CD4-positive, alpha-beta T cell (primary cell): ENCODE measurements around the gene COL25A1. TPM values are rescaled to one million over a fixed set of nuclear protein-coding genes. Genes with fewer than 3 reads are reported as not detected.

ENCODE experiments used
- ATAC-seq: fragments of 200-7000 bp; cut with Tn5 transposase; one replicate; pipeline ENCODE4 v1.10.0; 2022; ENCODE audit warnings: mild to moderate bottlenecking; ENCODE audit not compliant: poor library complexity
- CTCF ChIA-PET: fragments of 350-600 bp; sonication (Branson Sonifier 250); formaldehyde crosslinking; loops from one replicate; lab custom pipeline; 2021; ENCODE audit warnings: antibody characterized with exemption, inconsistent platforms; lab: Charles Lee
- POLR2A ChIA-PET: fragments of 350-600 bp; sonication (Branson Sonifier 250); formaldehyde crosslinking; loops from one replicate; lab custom pipeline; 2021; ENCODE audit warnings: antibody characterized with exemption, inconsistent platforms; lab: Charles Lee
- DNase-seq, 14 experiments: peaks; one replicate each; pipeline ENCODE4 v3.0.0-alpha.2; 2013 to 2020; ENCODE audit warnings: mixed read lengths in 2 of 14
- H3K27ac ChIP-seq, 2 donors: one replicate each; pipeline versions ENCODE4 v1.5.1 to v1.7.0; 2013; ENCODE audit warnings: low read length in 2 of 2, low read depth in 1 of 2, mild to moderate bottlenecking in 1 of 2
- H3K27me3 ChIP-seq, 2 experiments: 1 replicate in 1 of 2; 2 replicates in 1 of 2; pipeline versions ENCODE4 v1.6.1 to v1.7.0; 2013; ENCODE audit warnings: low read length in 2 of 2, control low read depth in 1 of 2, mild to moderate bottlenecking in 1 of 2, moderate library complexity in 1 of 2; ENCODE audit not compliant: insufficient read depth in 2 of 2, control insufficient read depth in 1 of 2
- H3K36me3 ChIP-seq: one replicate; pipeline ENCODE4 v1.6.1; 2013; ENCODE audit warnings: low read length, control low read depth; ENCODE audit not compliant: insufficient read depth
- H3K4me1 ChIP-seq: one replicate; pipeline ENCODE4 v1.6.1; 2013; ENCODE audit warnings: low read length, control low read depth; ENCODE audit not compliant: insufficient read depth
- H3K4me3 ChIP-seq: one replicate; pipeline ENCODE4 v1.5.1; 2013; ENCODE audit warnings: mild to moderate bottlenecking, low read length, moderate library complexity
- H3K9me3 ChIP-seq, 2 experiments: 1 replicate in 1 of 2; 2 replicates in 1 of 2; pipeline versions ENCODE4 v1.6.1 to v1.7.0; 2013; ENCODE audit warnings: low read length in 2 of 2, mild to moderate bottlenecking in 2 of 2, control low read depth in 1 of 2, moderate library complexity in 1 of 2; ENCODE audit not compliant: control insufficient read depth in 1 of 2, insufficient read depth in 1 of 2
- H3K27ac Mint-ChIP-seq: one replicate; pipeline ENCODE4 v1.8.0; 2020; ENCODE audit warnings: mixed read lengths
- H3K27me3 Mint-ChIP-seq: one replicate; pipeline ENCODE4 v1.8.0; 2021; ENCODE audit warnings: mixed read lengths
- H3K36me3 Mint-ChIP-seq: one replicate; pipeline ENCODE4 v1.8.0; 2021; ENCODE audit warnings: low read depth, mixed read lengths
- H3K4me1 Mint-ChIP-seq: one replicate; pipeline ENCODE4 v1.8.0; 2021; ENCODE audit warnings: low read depth, mixed read lengths
- H3K4me3 Mint-ChIP-seq: one replicate; pipeline ENCODE4 v1.8.0; 2020; ENCODE audit warnings: mild to moderate bottlenecking, mixed read lengths
- H3K9me3 Mint-ChIP-seq: one replicate; pipeline ENCODE4 v1.8.0; 2020; ENCODE audit warnings: mixed read lengths
- intact Hi-C, 2 experiments: fragments of 100-400 bp; cut with DNase I in 1 of 2; cut with micrococcal nuclease in 1 of 2; formaldehyde crosslinking; loops; one replicate each; pipeline versions ENCODE4 v1.15.1 to v1.9.0; 2023 to 2025; cut with DNase I, micrococcal nuclease
- total RNA-seq, 174 experiments: library from RNA in 2 of 174; stranded (reverse) in 2 of 174; gene quantifications; one replicate each; pipeline ENCODE4 v1.2.3 and lab custom pipeline; 2021 to 2026
- TF ChIP-seq, protein P1 (sequence below): fragments of 200-600 bp; IDR thresholded peaks from one replicate; pipeline ENCODE4 v1.8.0; 2022; ENCODE audit warnings: antibody characterized with exemption, mild to moderate bottlenecking

The COL25A1 gene
- total RNA-seq, 2 experiments from 2014 or later, result 0.42 TPM; not detected in 1

DNA sequence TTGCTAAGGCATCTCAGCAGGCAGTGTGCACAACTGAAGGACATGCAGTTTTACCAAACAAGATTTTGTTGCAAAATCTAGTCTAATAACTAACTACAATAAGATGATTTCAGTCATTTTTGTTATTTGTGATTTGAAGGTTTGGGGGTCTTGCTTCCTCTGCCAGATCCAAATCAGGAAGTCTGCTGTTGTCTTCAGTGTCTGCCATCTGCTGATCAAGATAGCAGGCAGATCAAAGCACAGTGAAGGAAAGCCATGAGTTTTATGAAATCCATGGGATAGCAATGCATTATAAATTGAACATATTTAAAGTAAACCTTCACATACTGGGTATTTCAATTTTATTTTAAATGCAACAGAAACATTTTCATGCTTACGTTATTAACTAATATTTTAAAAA lies 370.5 kb downstream of the COL25A1 start:
- Mint-ChIP-seq H3K4me3 (no peak overlapping the region), H3K36me3 (no peaks in the 10 kb centered on the region), H3K27me3 (peaks cover 6% of the 10 kb centered on the region), H3K27ac (no peak overlapping the region), H3K4me1 (no peaks in the 10 kb centered on the region), H3K9me3 (no peaks in the 10 kb centered on the region)
- Histone ChIP-seq H3K4me3 (no peak overlapping the region), H3K4me1 (no peaks in the 10 kb centered on the region), H3K9me3 (no peaks in the 10 kb centered on the region), H3K27ac (no peak overlapping the region), H3K27me3 (no peaks in the 10 kb centered on the region), H3K36me3 (no peaks in the 10 kb centered on the region)
- TF ChIP-seq, protein P1, sequence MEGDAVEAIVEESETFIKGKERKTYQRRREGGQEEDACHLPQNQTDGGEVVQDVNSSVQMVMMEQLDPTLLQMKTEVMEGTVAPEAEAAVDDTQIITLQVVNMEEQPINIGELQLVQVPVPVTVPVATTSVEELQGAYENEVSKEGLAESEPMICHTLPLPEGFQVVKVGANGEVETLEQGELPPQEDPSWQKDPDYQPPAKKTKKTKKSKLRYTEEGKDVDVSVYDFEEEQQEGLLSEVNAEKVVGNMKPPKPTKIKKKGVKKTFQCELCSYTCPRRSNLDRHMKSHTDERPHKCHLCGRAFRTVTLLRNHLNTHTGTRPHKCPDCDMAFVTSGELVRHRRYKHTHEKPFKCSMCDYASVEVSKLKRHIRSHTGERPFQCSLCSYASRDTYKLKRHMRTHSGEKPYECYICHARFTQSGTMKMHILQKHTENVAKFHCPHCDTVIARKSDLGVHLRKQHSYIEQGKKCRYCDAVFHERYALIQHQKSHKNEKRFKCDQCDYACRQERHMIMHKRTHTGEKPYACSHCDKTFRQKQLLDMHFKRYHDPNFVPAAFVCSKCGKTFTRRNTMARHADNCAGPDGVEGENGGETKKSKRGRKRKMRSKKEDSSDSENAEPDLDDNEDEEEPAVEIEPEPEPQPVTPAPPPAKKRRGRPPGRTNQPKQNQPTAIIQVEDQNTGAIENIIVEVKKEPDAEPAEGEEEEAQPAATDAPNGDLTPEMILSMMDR, result no peak
- intact Hi-C loops, result no loop called here
- no peak for ATAC-seq
- ChIA-PET CTCF (no interaction called here), POLR2A (no interaction called here)
- no peak for DNase-seq

DNA sequence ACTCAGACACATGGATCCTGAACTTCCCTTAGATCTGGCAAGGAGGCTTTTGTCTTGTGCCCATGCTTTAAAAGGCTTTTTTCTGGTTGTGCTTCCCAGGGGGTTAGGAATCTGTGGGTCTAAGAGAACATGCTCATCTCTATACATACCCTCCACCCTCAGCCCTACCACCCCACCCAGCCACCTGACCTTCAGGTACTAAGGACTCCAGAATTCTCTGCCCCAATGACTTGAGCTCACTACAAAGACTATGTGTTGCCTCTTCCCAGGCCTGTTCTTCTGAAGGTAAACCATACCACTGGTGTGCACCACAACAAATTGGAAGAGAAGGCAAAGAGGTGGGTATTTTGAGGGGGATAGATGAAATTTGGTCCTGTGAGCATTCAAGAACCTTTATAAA lies 372.3 kb downstream of the COL25A1 start:
- no peaks in the 10 kb centered on the region for H3K27me3 ChIP-seq
- H3K4me3 Mint-ChIP-seq, result no peak overlapping the region
- no peaks in the 10 kb centered on the region for H3K4me1 Mint-ChIP-seq
- H3K27ac Mint-ChIP-seq, result no peak overlapping the region
- H3K36me3 Mint-ChIP-seq, result no peaks in the 10 kb centered on the region
- no peaks in the 10 kb centered on the region for H3K4me1 ChIP-seq
- no peaks in the 10 kb centered on the region for H3K9me3 ChIP-seq
- no peak overlapping the region for H3K27ac ChIP-seq
- no peak overlapping the region for H3K4me3 ChIP-seq
- POLR2A ChIA-PET, result no interaction called here
- H3K9me3 Mint-ChIP-seq, result no peaks in the 10 kb centered on the region
- no peaks in the 10 kb centered on the region for H3K36me3 ChIP-seq
- CTCF ChIA-PET, result no interaction called here
- H3K27me3 Mint-ChIP-seq, result peaks cover 6% of the 10 kb centered on the region
- DNase-seq (no peak), ATAC-seq (no peak)
- TF ChIP-seq, protein P1, result no peak
- intact Hi-C loops, result no loop called here

DNA sequence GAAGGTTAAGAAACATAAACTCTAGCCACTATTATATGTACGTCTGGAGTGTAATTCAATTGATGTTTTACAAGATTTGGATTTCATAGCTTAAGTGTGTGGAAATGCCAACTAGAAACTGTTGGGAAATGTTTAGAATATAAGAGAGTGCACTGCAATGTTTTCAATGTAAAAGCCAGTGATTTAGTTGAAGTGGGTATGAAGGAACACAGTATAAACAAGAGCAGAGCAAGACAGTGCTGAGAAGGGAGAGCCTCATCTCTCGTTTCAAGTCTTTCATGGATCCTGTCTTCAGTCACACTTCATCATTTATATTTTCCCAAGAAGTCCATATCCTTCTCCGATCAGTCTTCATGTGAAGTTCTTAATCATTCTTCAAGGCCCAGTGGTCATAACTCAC lies 375.7 kb downstream of the COL25A1 start:
- POLR2A ChIA-PET, result no interaction called here

More for the DNA sequence above, 375.7 kb downstream of the COL25A1 start:
- DNase-seq (no peak), ATAC-seq (no peak)
- TF ChIP-seq, protein P1, result no peak
- Histone ChIP-seq H3K9me3 (no peaks in the 10 kb centered on the region), H3K4me3 (no peak overlapping the region), H3K27ac (no peak overlapping the region), H3K27me3 (no peaks in the 10 kb centered on the region), H3K36me3 (no peaks in the 10 kb centered on the region), H3K4me1 (no peaks in the 10 kb centered on the region)
- CTCF ChIA-PET, result no interaction called here
- Mint-ChIP-seq H3K9me3 (no peaks in the 10 kb centered on the region), H3K27me3 (peaks cover 4% of the 10 kb centered on the region), H3K27ac (no peak overlapping the region), H3K4me1 (no peaks in the 10 kb centered on the region), H3K4me3 (no peak overlapping the region), H3K36me3 (no peaks in the 10 kb centered on the region)
- intact Hi-C loops, result no loop called here
